Gastrocnemius medialis (tissue), 4 donors: Measurements from ENCODE around the gene GRHL3. TPM values are rescaled to one million over a fixed set of nuclear protein-coding genes. Genes with fewer than 3 reads are reported as not detected.
A peak's percentile ranks its signal among the peaks of the same experiment; 100 is the strongest.

ENCODE experiments used
- ATAC-seq, 2 donors: fragments of 150-250 bp; one replicate each; pipeline ENCODE4 v1.9.1; 2016
- DNase-seq, 2 donors: peaks; one replicate each; pipeline ENCODE4 v3.0.0-alpha.2; 2019
- H3K27ac ChIP-seq, 4 donors: fragments of 200-600 bp; sonication (generic); 1 replicate in 1 of 4; 2 replicates in 3 of 4; pipeline ENCODE4 v1.5.1; 2016 to 2018; ENCODE audit warnings: mild to moderate bottlenecking in 2 of 4, moderate library complexity in 1 of 4
- H3K27me3 ChIP-seq, 3 donors: fragments of 200-600 bp; sonication (generic) in 2 of 3; 1 replicate in 1 of 3; 2 replicates in 2 of 3; pipeline versions ENCODE4 v1.5.1 to v1.6.0; 2016 to 2019; ENCODE audit warnings: mild to moderate bottlenecking in 1 of 3, moderate library complexity in 1 of 3
- H3K36me3 ChIP-seq, 2 donors: fragments of 200-600 bp; sonication (generic) in 1 of 2; one replicate each; pipeline ENCODE4 v1.5.1; 2017 to 2018
- H3K4me1 ChIP-seq, 2 donors: fragments of 200-600 bp; sonication (generic) in 1 of 2; one replicate each; pipeline ENCODE4 v1.5.1; 2016 to 2017; ENCODE audit warnings: mild to moderate bottlenecking in 2 of 2
- H3K4me3 ChIP-seq, 4 donors: fragments of 200-600 bp; sonication (generic) in 3 of 4; 1 replicate in 1 of 4; 2 replicates in 3 of 4; pipeline ENCODE4 v1.5.1; 2016 to 2019; ENCODE audit warnings: mild to moderate bottlenecking in 2 of 4
- H3K9me3 ChIP-seq, 3 donors: fragments of 200-600 bp; sonication (generic) in 2 of 3; 1 replicate in 1 of 3; 2 replicates in 2 of 3; pipeline ENCODE4 v1.5.1; 2016 to 2019
- POLR2A ChIP-seq, 2 donors: fragments of 450-650 bp; IDR thresholded peaks; one replicate each; pipeline ENCODE4 v1.6.1; 2017; ENCODE audit warnings: antibody characterized with exemption in 2 of 2, mild to moderate bottlenecking in 2 of 2, moderate library complexity in 2 of 2
- in situ Hi-C, 4 donors: fragments of 200-750 bp; cut with MboI; loops; one replicate each; pipeline versions ENCODE4 v1.15.0 to v1.8.0; 2017; ENCODE audit warnings: low sequenced_read_pairs in 4 of 4
- intact Hi-C: fragments of 100-400 bp; cut with DNase I; formaldehyde crosslinking; loops from one replicate; pipeline ENCODE4 v1.15.1; 2023; ENCODE audit warnings: low total_unique reads
- total RNA-seq, 4 donors: library from RNA; depleted of rRNA; stranded (reverse); fragments of >200 nt; gene quantifications; one replicate each; pipeline versions ENCODE4 v1.1.0 to v1.2.3, GENCODE V29; 2016
- TF ChIP-seq, protein P1 (sequence below), 5 experiments: fragments of 450-650 bp in 3 of 5; fragments of 200-600 bp in 2 of 5; sonication (generic) in 2 of 5; IDR thresholded peaks in 4 of 5; conservative IDR thresholded peaks in 1 of 5; 1 replicate in 4 of 5; 2 replicates in 1 of 5; pipeline ENCODE4 v1.5.1; 2016 to 2019; ENCODE audit warnings: antibody characterized with exemption in 5 of 5, mild to moderate bottlenecking in 3 of 5, moderate library complexity in 3 of 5

The GRHL3 gene
- total RNA-seq, 4 donors from 2014 or later, result not detected

DNA sequence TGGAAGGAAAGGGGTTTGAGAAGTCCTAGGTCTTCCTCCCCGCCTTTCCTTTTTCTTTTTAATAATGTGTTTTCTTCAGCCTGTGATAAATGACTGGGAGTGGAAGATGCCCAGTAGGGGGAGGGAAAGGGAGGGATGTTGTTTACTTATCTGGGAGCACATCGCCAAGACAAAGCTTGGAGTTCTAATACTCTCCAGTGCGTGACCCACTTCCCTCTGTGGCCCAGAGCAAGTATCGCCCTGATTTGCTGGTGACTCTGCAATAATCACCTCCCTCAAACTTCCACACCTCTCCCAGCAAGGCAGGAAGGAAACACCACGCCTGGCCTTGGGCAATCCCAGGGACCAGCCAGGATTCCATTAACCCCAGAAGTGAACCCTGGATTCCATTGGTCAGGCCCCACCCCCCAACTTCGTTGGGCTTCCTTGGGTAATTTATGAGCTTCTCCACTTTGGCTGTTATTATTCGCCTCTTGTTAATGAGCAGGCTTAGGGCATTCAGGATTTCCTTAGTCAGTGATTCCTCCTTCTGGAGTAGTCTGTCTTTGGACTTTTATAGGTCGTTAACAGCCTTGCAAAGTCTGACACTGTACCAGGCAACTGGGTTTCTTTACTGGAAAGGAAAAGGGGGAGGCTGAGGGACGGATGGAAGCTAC lies 24.3 kb upstream of the GRHL3 start:
- in situ Hi-C loops (no loop called here), intact Hi-C loops (no loop called here)
- Histone ChIP-seq H3K4me1 (peaks cover 0 to 3% of the 10 kb centered on the region in 2 donors), H3K27me3 (no peaks in the 10 kb centered on the region), H3K9me3 (no peaks in the 10 kb centered on the region), H3K27ac (peak overlapping the region; percentile 31 to 81 (median 72)), H3K4me3 (no peak overlapping the region), H3K36me3 (no peaks in the 10 kb centered on the region)
- TF ChIP-seq, protein P1, sequence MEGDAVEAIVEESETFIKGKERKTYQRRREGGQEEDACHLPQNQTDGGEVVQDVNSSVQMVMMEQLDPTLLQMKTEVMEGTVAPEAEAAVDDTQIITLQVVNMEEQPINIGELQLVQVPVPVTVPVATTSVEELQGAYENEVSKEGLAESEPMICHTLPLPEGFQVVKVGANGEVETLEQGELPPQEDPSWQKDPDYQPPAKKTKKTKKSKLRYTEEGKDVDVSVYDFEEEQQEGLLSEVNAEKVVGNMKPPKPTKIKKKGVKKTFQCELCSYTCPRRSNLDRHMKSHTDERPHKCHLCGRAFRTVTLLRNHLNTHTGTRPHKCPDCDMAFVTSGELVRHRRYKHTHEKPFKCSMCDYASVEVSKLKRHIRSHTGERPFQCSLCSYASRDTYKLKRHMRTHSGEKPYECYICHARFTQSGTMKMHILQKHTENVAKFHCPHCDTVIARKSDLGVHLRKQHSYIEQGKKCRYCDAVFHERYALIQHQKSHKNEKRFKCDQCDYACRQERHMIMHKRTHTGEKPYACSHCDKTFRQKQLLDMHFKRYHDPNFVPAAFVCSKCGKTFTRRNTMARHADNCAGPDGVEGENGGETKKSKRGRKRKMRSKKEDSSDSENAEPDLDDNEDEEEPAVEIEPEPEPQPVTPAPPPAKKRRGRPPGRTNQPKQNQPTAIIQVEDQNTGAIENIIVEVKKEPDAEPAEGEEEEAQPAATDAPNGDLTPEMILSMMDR (IDR thresholded peaks at IDR 0.05 in 4 of 5, conservative IDR thresholded peaks at IDR 0.05 in 1 of 5), result no peak
- no peak for TF ChIP-seq POLR2A (IDR thresholded peaks at IDR 0.05)
- DNase-seq, result peak; percentile 28 to 73
- ATAC-seq, result peak; percentile 55 to 75

DNA sequence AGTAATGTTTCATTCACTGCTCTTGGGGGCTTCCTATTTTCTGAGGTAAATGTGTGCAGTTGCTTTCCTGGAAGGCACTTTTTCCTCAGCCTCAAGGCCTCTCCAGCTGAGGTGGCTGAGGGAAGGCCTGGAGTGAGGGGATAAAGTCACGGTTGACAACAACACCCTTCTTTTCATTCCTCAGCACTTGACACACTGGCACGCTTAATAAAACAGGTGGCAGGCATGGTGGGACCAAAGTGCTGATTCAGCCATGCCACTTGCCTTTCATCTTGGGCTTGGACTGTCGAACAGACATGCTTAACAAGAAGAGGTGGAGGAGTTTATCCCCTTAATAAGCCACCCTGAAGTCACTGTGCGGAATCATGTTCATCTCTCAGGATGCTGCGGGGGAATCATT lies 23.6 kb upstream of the GRHL3 start:
- H3K27me3 ChIP-seq, result no peaks in the 10 kb centered on the region
- no peaks in the 10 kb centered on the region for H3K9me3 ChIP-seq
- DNase-seq (no peak), ATAC-seq (no peak)
- TF ChIP-seq POLR2A (IDR thresholded peaks at IDR 0.05), result no peak
- TF ChIP-seq, protein P1 (IDR thresholded peaks at IDR 0.05 in 4 of 5, conservative IDR thresholded peaks at IDR 0.05 in 1 of 5), result no peak
- no peak overlapping the region for H3K4me3 ChIP-seq
- H3K4me1 ChIP-seq, result no peaks in the 10 kb centered on the region
- no peaks in the 10 kb centered on the region for H3K36me3 ChIP-seq
- in situ Hi-C loops, result no loop called here
- H3K27ac ChIP-seq, result peak overlapping the region; percentile 31 to 81 (median 72)
- intact Hi-C loops, result no loop called here

DNA sequence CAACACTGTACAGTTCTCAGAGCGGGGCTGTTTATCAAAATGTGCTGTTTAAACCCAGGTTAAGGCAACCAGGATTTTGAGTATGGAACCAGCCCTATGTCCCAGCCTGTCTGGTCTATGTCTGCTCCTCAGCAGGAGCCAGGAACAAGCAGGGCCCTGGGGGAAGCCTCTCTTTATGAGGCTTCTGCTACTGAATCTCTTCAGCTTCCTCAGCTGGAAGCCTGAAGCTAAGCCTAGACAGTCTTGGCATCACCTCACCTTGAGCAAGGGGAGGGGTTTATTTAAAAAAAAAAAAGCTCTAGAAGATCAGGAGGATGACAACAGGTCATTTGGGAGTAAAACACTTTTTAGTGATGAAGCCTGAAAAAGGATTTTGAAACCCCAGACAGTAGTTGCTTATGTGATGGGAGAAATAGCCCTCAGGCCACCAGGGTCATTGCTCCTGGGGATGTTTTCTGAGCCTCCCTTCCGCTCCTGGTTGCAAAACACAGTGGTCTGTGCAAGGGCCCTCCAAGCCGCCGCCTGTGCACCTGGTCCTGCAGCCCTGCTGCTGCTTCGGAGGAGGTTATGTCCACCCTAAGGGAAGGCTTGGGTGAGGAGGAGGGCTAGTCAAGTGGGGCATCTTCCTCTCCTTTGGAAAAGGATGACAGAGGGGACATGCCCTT lies 21.8 kb upstream of the GRHL3 start:
- Histone ChIP-seq H3K27ac (no peak overlapping the region), H3K9me3 (no peaks in the 10 kb centered on the region)
- in situ Hi-C loops, result no loop called here

DNA sequence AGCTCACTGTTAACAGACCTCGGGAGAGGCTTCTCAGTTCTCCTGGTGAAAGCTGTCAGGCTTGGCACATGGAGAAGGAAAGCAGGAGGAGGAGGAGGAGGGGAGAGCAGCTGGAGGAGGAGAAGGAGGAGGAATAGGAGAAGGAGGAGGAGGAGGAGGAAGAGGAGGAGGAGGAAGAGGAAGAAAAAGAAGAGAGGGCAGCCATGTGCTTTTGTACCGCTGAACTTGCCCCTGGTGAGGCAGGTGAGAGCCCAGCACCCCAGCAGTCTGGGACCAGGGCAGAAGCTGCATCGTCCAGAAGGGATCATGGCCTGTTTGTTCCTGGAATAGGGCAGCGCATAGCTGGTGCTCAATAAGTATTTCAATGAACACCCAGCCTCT lies 21.3 kb upstream of the GRHL3 start:
- H3K9me3 ChIP-seq, result no peaks in the 10 kb centered on the region
- H3K27me3 ChIP-seq, result no peaks in the 10 kb centered on the region
- in situ Hi-C loops, result no loop called here
- no peaks in the 10 kb centered on the region for H3K36me3 ChIP-seq
- H3K27ac ChIP-seq, result no peak overlapping the region
- no peak for ATAC-seq
- TF ChIP-seq, protein P1 (IDR thresholded peaks at IDR 0.05 in 4 of 5, conservative IDR thresholded peaks at IDR 0.05 in 1 of 5), result no peak
- TF ChIP-seq POLR2A (IDR thresholded peaks at IDR 0.05), result no peak
- intact Hi-C loops, result no loop called here
- H3K4me3 ChIP-seq, result no peak overlapping the region
- peaks cover 0 to 8% of the 10 kb centered on the region in 2 donors for H3K4me1 ChIP-seq
- DNase-seq, result no peak

More for the DNA sequence above, 21.8 kb upstream of the GRHL3 start:
- H3K27me3 ChIP-seq, result no peaks in the 10 kb centered on the region
- no peak for TF ChIP-seq POLR2A (IDR thresholded peaks at IDR 0.05)
- TF ChIP-seq, protein P1 (IDR thresholded peaks at IDR 0.05 in 4 of 5, conservative IDR thresholded peaks at IDR 0.05 in 1 of 5), result no peak
- no peak overlapping the region for H3K4me3 ChIP-seq
- ATAC-seq (no peak), DNase-seq (no peak)
- intact Hi-C loops, result no loop called here
- peaks cover 0 to 8% of the 10 kb centered on the region in 2 donors for H3K4me1 ChIP-seq
- H3K36me3 ChIP-seq, result no peaks in the 10 kb centered on the region
